OCI-LY3 (cell line): ENCODE data around the gene C1QL2.
A peak's percentile ranks its signal among the peaks of the same experiment; 100 is the strongest.

Experiments used
- H2AFZ ChIP-seq: fragments of 200-600, 300-600 bp; shearing (Covaris generic); 2 replicates; pipeline ENCODE4 v1.6.0; 2014; ENCODE audit warnings: antibody characterized with exemption, low read depth, low read length
- H3K27ac ChIP-seq: fragments of 200-600, 300-600 bp; sonication (generic); 2 replicates; pipeline ENCODE4 v1.5.1; 2014; ENCODE audit warnings: mild to moderate bottlenecking, low read length, moderate library complexity, mixed read lengths
- H3K27me3 ChIP-seq: fragments of 200-600, 300-600 bp; sonication (generic); 2 replicates; pipeline ENCODE4 v1.6.1; 2014; ENCODE audit warnings: low read depth, low read length, mixed read lengths
- H3K36me3 ChIP-seq: fragments of 200-600, 300-600 bp; sonication (generic); replicated peaks from 2 replicates; pipeline ENCODE3; 2014; ENCODE audit warnings: low read depth, low read length, mixed read lengths
- H3K4me1 ChIP-seq: fragments of 300-600, 200-600 bp; sonication (generic); 2 replicates; pipeline ENCODE4 v1.6.1; 2014; ENCODE audit warnings: low read length, mixed read lengths
- H3K4me2 ChIP-seq: fragments of 200-600, 300-600 bp; sonication (generic); 2 replicates; pipeline ENCODE4 v1.6.1; 2014; ENCODE audit warnings: low read length, mixed read lengths
- H3K4me3 ChIP-seq: fragments of 300-600, 200-600 bp; sonication (generic); 2 replicates; pipeline ENCODE4 v1.5.1; 2014; ENCODE audit warnings: antibody characterized with exemption, mild to moderate bottlenecking, low read length, moderate library complexity
- H3K79me2 ChIP-seq: fragments of 300-600, 200-600 bp; shearing (Covaris generic); 2 replicates; pipeline ENCODE4 v1.6.1; 2014; ENCODE audit warnings: mild to moderate bottlenecking, low read length, mixed read lengths
- H3K9ac ChIP-seq: fragments of 300-600, 200-600 bp; shearing (Covaris generic); 2 replicates; pipeline ENCODE4 v1.6.0; 2014; ENCODE audit warnings: mild to moderate bottlenecking, low read length, moderate library complexity
- H3K9me3 ChIP-seq: fragments of 200-600, 300-600 bp; shearing (Covaris generic); 2 replicates; pipeline ENCODE4 v1.6.1; 2014; ENCODE audit warnings: low read length, mixed read lengths; ENCODE audit not compliant: insufficient read depth
- H4K20me1 ChIP-seq: fragments of 200-600, 300-600 bp; sonication (generic); 2 replicates; pipeline ENCODE4 v1.6.1; 2016; ENCODE audit warnings: low read length, mixed read lengths; ENCODE audit not compliant: insufficient read depth
- CTCF ChIP-seq: fragments of 200-600, 300-600 bp; sonication (generic); IDR thresholded peaks from 2 replicates; pipeline ENCODE4 v1.5.1; 2014; ENCODE audit warnings: antibody characterized with exemption, low read length, low read depth
- EZH2phosphoT487 ChIP-seq: fragments of 200-600 bp; shearing (Covaris generic); IDR thresholded peaks from 2 replicates; pipeline ENCODE4 v1.6.1; 2018; ENCODE audit warnings: antibody characterized with exemption, mixed run types, low read depth

The C1QL2 gene

GRCh38 chr2:119175517-119175916, 17.0 kb upstream of the C1QL2 start:
- Histone ChIP-seq H3K4me3 (no peak overlapping the region), H3K9me3 (no peaks in the 10 kb centered on the region), H3K27me3 (no peaks in the 10 kb centered on the region), H3K4me1 (no peaks in the 10 kb centered on the region), H3K36me3 (no peaks in the 10 kb centered on the region), H3K9ac (no peak overlapping the region), H3K79me2 (no peaks in the 10 kb centered on the region), H2AFZ (no peak overlapping the region), H4K20me1 (no peaks in the 10 kb centered on the region), H3K27ac (no peak overlapping the region), H3K4me2 (no peak overlapping the region)
- TF ChIP-seq CTCF: no peak
- no peak for TF ChIP-seq EZH2phosphoT487

- H3K9ac ChIP-seq: no peak overlapping the region
- H2AFZ ChIP-seq: no peak overlapping the region
- no peaks in the 10 kb centered on the region for H3K79me2 ChIP-seq
- no peaks in the 10 kb centered on the region for H3K27me3 ChIP-seq
- no peaks in the 10 kb centered on the region for H4K20me1 ChIP-seq
- TF ChIP-seq EZH2phosphoT487: no peak
- no peak for TF ChIP-seq CTCF
- no peak overlapping the region for H3K4me3 ChIP-seq
- H3K36me3 ChIP-seq: no peaks in the 10 kb centered on the region
- no peak overlapping the region for H3K27ac ChIP-seq
- H3K4me2 ChIP-seq: no peak overlapping the region
- no peaks in the 10 kb centered on the region for H3K9me3 ChIP-seq
- no peaks in the 10 kb centered on the region for H3K4me1 ChIP-seq
Observed at GRCh38 chr2:119174993-119175347, 16.4 kb upstream of the C1QL2 start.

GRCh38 chr2:119174216-119174992, 15.9 kb upstream of the C1QL2 start:
- Histone ChIP-seq H4K20me1 (no peaks in the 10 kb centered on the region), H3K4me3 (no peak overlapping the region), H3K27ac (no peak overlapping the region), H3K4me1 (no peaks in the 10 kb centered on the region), H3K9ac (no peak overlapping the region), H2AFZ (no peak overlapping the region; the same call in 1 of the 2 replicates), H3K27me3 (no peaks in the 10 kb centered on the region), H3K36me3 (no peaks in the 10 kb centered on the region), H3K9me3 (no peaks in the 10 kb centered on the region), H3K79me2 (no peaks in the 10 kb centered on the region), H3K4me2 (no peak overlapping the region)
- TF ChIP-seq CTCF (peak; percentile 87), EZH2phosphoT487 (no peak)

GRCh38 chr2:119173556-119174060, 15.1 kb upstream of the C1QL2 start:
- no peak overlapping the region for H3K4me2 ChIP-seq
- no peaks in the 10 kb centered on the region for H3K27me3 ChIP-seq
- H3K79me2 ChIP-seq: no peaks in the 10 kb centered on the region
- no peaks in the 10 kb centered on the region for H3K36me3 ChIP-seq
- no peak for TF ChIP-seq EZH2phosphoT487
- no peak overlapping the region for H3K27ac ChIP-seq
- H4K20me1 ChIP-seq: no peaks in the 10 kb centered on the region
- no peak overlapping the region for H3K9ac ChIP-seq
- no peak overlapping the region for H3K4me3 ChIP-seq
- H2AFZ ChIP-seq: no peak overlapping the region
- no peaks in the 10 kb centered on the region for H3K9me3 ChIP-seq
- no peaks in the 10 kb centered on the region for H3K4me1 ChIP-seq
